Ishikawa (cell line): ENCODE measurements around the gene KRT15.

Experiments used
- CREB1 ChIP-seq: IDR thresholded peaks from 2 replicates; pipeline ENCODE4 v1.6.1; 2012; ENCODE audit warnings: low read depth
- FOXM1 ChIP-seq: IDR thresholded peaks from 2 replicates; pipeline ENCODE4 v1.6.1; 2012; ENCODE audit warnings: low read depth, borderline replicate concordance
- REST ChIP-seq: IDR thresholded peaks from 2 replicates; pipeline ENCODE4 v1.6.1; 2012; ENCODE audit warnings: low read depth, mild to moderate bottlenecking
- TEAD4 ChIP-seq: IDR thresholded peaks from 2 replicates; pipeline ENCODE4 v1.6.1; 2012
- USF1 ChIP-seq: IDR thresholded peaks from 2 replicates; pipeline ENCODE4 v1.6.1; 2012
- YY1 ChIP-seq: IDR thresholded peaks from 2 replicates; pipeline ENCODE4 v1.6.1; 2012; ENCODE audit warnings: low read depth

- TF ChIP-seq REST (no peak), FOXM1 (no peak), USF1 (no peak), YY1 (no peak), CREB1 (no peak), TEAD4 (no peak)
Observed at GRCh38 chr17:41546819-41547218, 28.1 kb upstream of the KRT15 start.
